IPS DF 4.7 (cell line): ENCODE data around the gene ACAP2.
"Not testable (repeated sequence)": the region's sequence is repeated elsewhere in the genome, so short reads cannot be mapped to it uniquely, and the experiment has no call there.

Experiments used
- DNase-seq: peaks from one replicate; pipeline ENCODE4 v3.0.0-alpha.2; 2013; ENCODE audit warnings: low spot score; ENCODE audit errors: extremely low read depth

The ACAP2 gene

GRCh38 chr3:195291121-195291520, 151.7 kb downstream of the ACAP2 start:
- no peak for DNase-seq

GRCh38 chr3:195290643-195291042, 152.2 kb downstream of the ACAP2 start:
- not testable (repeated sequence) for DNase-seq

- DNase-seq: no peak
These were observed 156.5 kb downstream of the ACAP2 start for GRCh38 chr3:195286115-195286872.

GRCh38 chr3:195285372-195285771, 157.4 kb downstream of the ACAP2 start:
- no peak for DNase-seq

- no peak for DNase-seq
These were observed 158.0 kb downstream of the ACAP2 start for GRCh38 chr3:195284842-195285241.

GRCh38 chr3:195282961-195283360, 159.9 kb downstream of the ACAP2 start:
- no peak for DNase-seq

- DNase-seq: no peak
These were observed 168.4 kb downstream of the ACAP2 start for GRCh38 chr3:195274259-195274966.

GRCh38 chr3:195271410-195272243, 171.2 kb downstream of the ACAP2 start:
- no peak for DNase-seq

GRCh38 chr3:195270817-195271409, 171.9 kb downstream of the ACAP2 start, which contains the start of gene XXYLT1:
XXYLT1 (minus strand) TSS chr3:195271159; CDS start chr3:195271058, 101 bp downstream.
- no peak for DNase-seq

GRCh38 chr3:195270079-195270816, 172.6 kb downstream of the ACAP2 start:
- DNase-seq: no peak

GRCh38 chr3:195269375-195270078, 173.3 kb downstream of the ACAP2 start:
- no peak for DNase-seq

- no peak for DNase-seq
These were observed 174.1 kb downstream of the ACAP2 start for GRCh38 chr3:195268576-195269309.

- DNase-seq: no peak
These were observed 175.7 kb downstream of the ACAP2 start for GRCh38 chr3:195267096-195267495.

- DNase-seq: no peak
These were observed 176.4 kb downstream of the ACAP2 start for GRCh38 chr3:195266428-195266827.

GRCh38 chr3:195265363-195265976, 177.3 kb downstream of the ACAP2 start:
- no peak for DNase-seq

- no peak for DNase-seq
These were observed 178.8 kb downstream of the ACAP2 start for GRCh38 chr3:195263925-195264600.

GRCh38 chr3:195263193-195263924, 179.5 kb downstream of the ACAP2 start:
- DNase-seq: no peak

GRCh38 chr3:195261925-195262324, 180.9 kb downstream of the ACAP2 start:
- no peak for DNase-seq
